Measurements from ENCODE around the gene OLFML2B.
A peak's percentile ranks its signal among the peaks of the same experiment; 100 is the strongest.
"Not testable (repeated sequence)": the region's sequence is repeated elsewhere in the genome, so short reads cannot be mapped to it uniquely, and the experiment has no call there.

The OLFML2B gene

DNA sequence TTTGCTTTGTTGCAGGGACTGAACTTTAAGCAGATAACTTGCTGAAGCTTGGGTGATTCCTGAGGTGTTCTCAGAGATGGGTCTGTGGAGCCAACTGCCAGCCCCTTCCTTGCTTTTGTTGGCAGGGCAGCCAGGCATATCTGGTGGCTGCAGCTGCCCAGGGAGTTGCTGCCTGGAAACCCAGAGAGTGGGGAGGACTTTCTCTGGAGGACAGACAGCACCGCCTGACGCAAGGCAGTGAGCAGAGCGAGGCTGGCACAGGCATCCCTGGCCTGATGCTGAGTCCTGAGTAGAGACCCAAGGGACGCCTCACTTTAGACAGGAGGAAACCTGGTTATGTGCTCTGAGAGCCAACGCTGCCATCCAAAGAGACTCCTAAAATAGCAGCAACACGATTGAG is 9.8 kb upstream of the OLFML2B start:
- DNase-seq: no peak

DNA sequence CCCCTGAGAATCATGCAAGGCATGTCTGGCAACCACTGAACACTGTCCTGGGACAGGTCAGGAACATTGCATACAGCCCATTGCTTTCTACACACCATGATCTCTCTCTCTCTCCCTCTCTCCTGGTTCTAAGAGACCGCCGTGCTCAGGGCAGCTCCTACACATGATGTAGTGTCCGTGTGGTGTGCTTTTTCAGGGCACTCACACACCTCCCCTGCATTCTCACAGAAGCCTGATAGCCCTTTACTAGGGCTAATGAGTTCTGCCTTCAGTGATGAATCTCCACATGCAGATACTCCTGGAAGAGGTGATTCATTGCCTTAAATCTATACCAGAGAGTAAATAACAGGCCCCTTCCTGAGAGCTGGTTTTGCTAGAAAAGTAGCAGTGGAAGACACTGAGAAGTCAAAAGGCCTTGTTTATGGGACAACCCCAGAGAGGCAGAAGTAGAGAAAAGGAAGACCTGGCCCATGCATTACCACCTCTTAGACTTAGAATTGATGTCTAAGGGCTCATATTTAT is 7.2 kb upstream of the OLFML2B start:
- DNase-seq: no peak

DNA sequence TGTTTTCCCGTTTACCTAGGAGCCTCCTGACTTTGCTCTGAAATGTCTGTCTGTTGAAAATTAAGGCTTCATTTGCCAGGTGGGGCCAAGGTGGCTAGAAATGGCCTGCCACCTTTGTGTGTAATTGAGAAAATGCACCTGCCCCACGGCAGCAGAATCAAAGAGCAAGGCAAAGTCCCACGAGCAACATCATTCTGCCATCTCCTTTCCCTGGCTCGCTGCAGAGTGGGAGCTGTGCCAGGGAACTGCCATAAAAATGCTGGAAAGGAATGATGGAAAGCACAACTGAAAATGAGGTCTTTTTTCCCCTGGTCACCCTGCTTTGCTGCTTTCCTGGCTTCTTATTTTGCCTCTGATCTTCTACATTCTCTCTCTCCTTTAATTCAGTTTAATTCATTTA is 5.5 kb upstream of the OLFML2B start:
- no peak for DNase-seq

GRCh38 chr1:162028726-162029125 is 5.1 kb upstream of the OLFML2B start:
- no peak for DNase-seq

DNA sequence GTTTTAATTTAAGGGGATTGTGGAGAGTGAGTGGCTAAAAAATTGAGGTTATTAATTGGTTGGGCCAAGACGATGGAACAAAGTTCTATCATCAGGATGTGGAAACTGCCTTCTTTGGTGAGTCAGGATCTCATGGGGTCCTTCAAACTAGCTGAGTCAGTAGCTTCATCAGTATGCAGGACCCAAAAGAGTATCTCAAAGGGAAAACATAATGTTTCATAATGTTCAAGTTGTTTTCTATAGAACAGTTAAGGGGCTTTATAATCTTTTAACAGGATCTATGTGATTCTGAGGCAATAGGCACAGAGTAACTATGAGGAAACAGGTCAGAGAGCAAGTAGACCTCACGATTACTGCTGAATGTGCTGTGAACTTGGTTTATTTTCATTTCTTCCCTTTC is 3.2 kb upstream of the OLFML2B start:
- no peak for DNase-seq

- no peak for DNase-seq
Observed at GRCh38 chr1:162025541-162025940, 1.9 kb upstream of the OLFML2B start.

DNA sequence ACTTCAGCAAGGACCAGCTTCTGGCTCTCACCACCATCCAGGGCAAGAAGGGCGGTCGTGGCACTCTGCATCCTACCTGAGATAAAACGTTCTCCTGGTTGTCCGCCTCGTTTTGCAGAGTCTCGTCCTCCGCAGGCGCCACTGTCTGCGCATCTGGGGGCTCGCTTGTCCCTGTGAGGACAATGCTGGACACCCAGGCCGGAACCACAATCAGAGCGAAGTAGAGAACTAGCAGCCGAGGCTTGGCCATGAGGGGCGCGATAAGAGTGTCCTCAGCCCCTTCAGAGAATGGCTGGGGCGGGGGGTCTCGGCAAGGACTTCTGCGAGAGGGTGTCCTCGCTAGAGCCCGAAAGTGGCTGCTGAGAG is 505 bp downstream of the OLFML2B start:
- peak; percentile 60 for DNase-seq

GRCh38 chr1:162022626-162023025 is 1.0 kb downstream of the OLFML2B start:
- no peak for DNase-seq

GRCh38 chr1:162021124-162021523 is 2.5 kb downstream of the OLFML2B start:
- DNase-seq: no peak

- DNase-seq: no peak
Observed at GRCh38 chr1:162020150-162020549, 3.5 kb downstream of the OLFML2B start.

DNA sequence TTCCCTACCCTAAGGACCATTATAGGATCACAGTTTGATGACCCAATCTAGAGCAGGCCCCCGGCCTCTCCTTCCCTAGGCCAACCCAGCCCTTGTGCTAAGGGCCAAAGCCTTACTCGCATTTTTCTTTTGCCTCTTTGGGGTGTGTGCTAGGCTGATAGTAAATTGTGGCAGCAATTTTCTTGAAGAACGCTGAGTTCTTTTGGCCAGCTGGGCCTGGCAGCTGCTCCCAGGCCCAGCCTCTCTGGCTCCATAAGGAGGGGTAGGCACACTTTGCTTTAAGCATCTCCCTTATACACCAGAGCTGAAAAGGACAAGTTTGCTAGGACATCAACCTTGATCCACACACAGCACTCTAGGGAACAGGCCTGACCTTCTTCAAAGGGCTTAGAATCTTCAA is 4.2 kb downstream of the OLFML2B start:
- no peak for DNase-seq

DNA sequence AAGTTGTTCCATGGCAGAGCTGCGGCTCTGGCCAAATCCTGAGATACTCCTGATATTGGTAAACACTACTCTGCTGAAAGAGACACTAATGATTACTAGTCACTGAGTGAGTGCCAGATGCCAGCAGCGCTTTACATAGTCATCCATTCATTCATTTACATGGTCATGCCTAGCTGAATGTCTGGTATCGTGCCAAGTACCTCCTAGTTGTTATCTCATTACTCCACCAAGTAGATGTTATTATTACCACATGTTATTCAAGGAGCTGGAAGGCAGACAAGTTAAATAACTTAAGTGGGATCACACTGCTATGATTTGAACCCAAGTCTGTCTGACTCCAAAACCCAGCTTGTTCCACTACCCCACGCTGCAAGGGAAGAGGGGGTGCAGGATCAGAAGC is 4.7 kb downstream of the OLFML2B start:
- peak; percentile 46 for DNase-seq

DNA sequence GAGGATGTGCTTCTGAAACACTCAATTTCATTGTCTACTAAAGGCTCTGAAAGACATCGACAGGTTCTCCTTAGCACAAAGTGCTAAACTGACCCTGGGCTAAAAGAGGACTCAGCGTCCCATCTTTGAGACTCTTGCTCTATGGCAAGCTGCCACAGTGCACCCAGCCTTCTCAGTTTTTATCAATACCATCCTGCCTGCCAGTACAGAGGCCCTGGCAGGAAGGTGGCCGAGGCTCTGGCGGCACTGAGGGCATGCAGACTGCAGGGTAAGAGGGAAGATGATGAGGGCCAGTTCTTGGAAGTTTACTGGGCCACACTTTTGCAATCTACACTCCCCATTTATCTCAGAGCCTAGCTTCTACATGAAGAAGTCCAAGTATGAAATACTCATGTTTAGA is 5.3 kb downstream of the OLFML2B start:
- no peak for DNase-seq

DNA sequence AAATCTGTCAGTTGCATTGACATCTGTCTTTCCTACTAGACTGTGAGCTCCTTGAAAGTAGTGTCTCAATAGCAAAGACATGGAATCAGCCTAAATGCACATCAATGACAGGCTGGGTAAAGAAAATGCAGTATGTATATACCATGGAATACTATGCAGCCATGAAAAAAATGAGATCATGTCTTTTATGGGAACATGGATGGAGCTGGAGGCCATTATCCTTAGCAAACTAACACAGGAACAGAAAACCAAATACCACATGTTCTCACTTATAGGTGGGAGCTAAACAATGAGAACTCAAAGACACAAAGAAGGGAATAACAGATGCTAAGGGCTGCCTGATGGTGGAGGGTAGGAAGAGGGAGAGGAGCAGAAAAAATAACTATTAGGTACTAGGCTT is 5.9 kb downstream of the OLFML2B start:
- DNase-seq: not testable (repeated sequence)

GRCh38 chr1:162016631-162017030 is 7.0 kb downstream of the OLFML2B start:
- no peak for DNase-seq

DNA sequence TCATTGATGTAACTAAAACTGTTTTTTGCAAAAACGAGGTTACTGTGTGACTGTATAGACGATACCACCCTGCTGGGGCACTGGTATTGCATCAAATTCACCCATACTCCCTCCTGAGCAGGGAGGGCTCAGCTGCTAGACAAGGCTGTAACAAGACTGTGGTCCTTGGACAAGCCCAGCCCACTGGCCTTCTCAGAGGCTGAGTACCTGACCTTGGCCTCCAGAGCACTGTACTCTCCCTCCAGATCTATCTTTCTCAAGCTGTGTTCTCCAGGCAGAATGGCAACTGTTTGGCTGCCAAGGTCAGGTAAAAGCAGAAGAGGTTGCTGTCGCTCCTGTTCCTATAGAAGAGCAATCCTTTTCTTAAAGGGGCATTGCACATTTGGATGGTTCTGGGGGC is 8.5 kb downstream of the OLFML2B start:
- no peak for DNase-seq

GRCh38 chr1:162014202-162014601 is 9.5 kb downstream of the OLFML2B start:
- no peak for DNase-seq

- DNase-seq: no peak
Observed at GRCh38 chr1:162013289-162013688, 10.4 kb downstream of the OLFML2B start.

DNA sequence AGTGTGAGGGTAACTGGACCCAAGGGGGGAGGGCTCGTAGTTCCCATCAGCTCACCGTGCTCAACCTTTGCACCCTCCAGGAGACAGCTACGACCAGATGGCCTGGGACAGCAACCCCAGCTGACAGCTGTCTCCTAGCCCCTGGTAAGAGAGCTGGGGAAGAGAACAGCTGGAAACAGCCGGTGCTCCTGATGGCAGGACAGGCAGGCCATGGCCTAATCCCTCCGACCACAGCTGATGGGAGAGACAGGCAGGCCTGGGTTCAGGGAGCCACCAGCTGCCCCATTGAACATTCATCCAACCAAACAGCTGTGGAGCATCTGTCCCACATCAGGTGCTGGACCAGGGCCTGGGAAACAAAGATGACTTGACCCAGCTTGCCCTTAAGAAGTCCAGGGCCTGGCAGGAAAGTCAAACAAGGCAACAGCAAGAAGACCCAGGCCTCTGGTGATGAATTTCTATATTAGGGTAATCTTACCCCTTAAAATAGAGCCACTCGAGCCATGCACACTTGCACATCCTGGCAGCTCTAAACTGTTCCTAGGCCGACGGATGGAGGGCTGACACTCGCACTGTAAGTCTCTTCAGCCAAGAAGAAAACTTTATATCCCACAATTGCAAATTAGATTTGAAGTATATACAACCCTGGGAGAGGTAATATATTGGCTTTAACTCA is 12.2 kb downstream of the OLFML2B start:
- peak; percentile 77 for DNase-seq

DNA sequence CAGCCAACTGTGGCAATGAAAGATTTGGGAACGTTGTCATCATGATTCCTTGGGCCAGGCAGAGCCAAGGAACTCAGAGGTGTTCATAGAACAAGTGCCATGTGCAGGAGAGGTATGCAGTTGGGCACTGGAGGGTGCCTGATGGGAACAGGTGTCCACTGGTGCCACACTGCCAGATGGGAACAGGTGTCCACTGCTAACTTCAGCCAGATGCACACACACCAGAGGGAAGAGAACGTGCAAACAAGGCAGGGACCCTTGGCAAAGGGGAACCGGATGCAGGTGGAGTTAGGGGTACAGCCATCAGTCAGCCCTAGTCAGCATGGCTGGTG is 13.5 kb downstream of the OLFML2B start:
- DNase-seq: no peak

DNA sequence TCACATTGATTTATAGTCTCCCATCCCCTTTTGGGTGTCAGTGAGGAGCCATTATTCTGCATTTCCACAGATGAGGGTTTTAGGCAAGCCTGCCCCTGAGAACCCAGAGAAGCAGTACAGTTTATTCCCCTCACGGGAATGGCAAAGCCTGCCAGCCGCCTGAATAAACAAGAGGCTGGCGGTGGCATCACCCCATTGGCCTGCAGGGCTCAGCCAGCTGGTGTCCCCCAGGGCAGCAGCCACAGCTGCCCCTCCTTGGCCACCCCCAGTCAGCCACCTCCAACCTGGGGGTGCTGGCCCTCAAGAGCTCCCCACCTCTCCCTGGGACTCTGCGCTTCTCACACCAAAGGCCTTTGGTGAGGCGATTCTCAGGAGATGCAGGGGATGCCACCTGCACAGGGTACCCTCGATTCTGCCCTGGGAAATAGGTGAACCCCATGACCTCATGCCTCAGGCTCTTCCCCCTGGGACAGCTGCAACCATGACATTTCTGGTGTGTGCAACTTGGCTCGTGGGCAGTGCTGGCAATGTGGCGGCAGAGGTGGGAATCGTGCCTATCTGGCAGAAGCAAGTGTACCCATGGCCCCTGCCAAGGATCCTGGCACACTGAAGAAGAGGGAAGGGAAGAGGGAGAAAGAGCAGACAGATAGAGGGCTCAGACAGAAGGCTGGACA is 14.0 kb downstream of the OLFML2B start:
- no peak for DNase-seq

- no peak for DNase-seq
Observed at GRCh38 chr1:162008799-162009198, 14.9 kb downstream of the OLFML2B start.

GRCh38 chr1:162007466-162007865 is 16.2 kb downstream of the OLFML2B start:
- no peak for DNase-seq

DNA sequence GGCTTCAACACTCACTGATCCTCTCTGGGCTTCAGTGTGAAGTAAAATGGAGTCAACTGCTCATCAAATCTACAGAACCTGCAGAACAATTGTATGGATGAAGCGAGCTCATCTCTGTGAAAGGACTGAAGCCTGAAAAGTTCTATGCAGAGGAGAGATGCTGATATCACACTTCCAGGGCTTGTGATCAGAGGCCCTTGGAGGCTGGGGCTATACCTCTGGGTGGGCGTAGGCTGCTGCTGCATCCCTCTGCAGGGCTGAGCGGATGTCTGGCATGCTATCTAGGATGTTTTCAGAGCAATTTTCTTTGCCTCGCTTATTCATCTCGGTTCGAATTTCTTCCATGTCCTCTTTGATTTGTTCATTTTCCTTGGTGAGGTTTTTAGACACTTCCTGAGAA is 17.6 kb downstream of the OLFML2B start:
- no peak for DNase-seq

GRCh38 chr1:162004441-162004950 is 19.2 kb downstream of the OLFML2B start:
- no peak for DNase-seq
